Tibial artery (tissue), 4 donors: ENCODE results near the gene PDIA5.

Experiments used
- DNase-seq, 2 donors: peaks; one replicate each; pipeline ENCODE4 v3.0.0-alpha.2; 2019
- H3K27ac ChIP-seq, 2 donors: fragments of 200-600 bp; sonication (generic) in 1 of 2; 1 replicate in 1 of 2; 2 replicates in 1 of 2; pipeline ENCODE4 v1.5.1; 2018 to 2019; ENCODE audit warnings: mild to moderate bottlenecking in 1 of 2
- H3K27me3 ChIP-seq, 2 donors: fragments of 200-600 bp; sonication (generic) in 1 of 2; one replicate each; pipeline versions ENCODE4 v1.5.1 to v1.6.0; 2016 to 2019
- H3K36me3 ChIP-seq, 3 donors: fragments of 200-600 bp; sonication (generic) in 2 of 3; one replicate each; pipeline ENCODE4 v1.5.1; 2016 to 2019; ENCODE audit warnings: mild to moderate bottlenecking in 2 of 3
- H3K4me1 ChIP-seq, 4 donors: fragments of 200-600 bp; sonication (generic) in 2 of 4; 1 replicate in 3 of 4; 2 replicates in 1 of 4; pipeline ENCODE4 v1.5.1; 2016 to 2019
- H3K4me3 ChIP-seq, 2 donors: fragments of 200-600 bp; sonication (generic) in 1 of 2; 1 replicate in 1 of 2; 2 replicates in 1 of 2; pipeline ENCODE4 v1.5.1; 2018 to 2019; ENCODE audit warnings: mild to moderate bottlenecking in 2 of 2
- H3K9me3 ChIP-seq, 3 donors: fragments of 200-600 bp; sonication (generic) in 1 of 3; one replicate each; pipeline ENCODE4 v1.5.1; 2016 to 2019
- CTCF ChIP-seq, 2 experiments: fragments of 200-600 bp in 1 of 2; fragments of 450-650 bp in 1 of 2; IDR thresholded peaks; one replicate each; pipeline ENCODE4 v1.5.1; 2017 to 2019; ENCODE audit warnings: antibody characterized with exemption in 2 of 2, mild to moderate bottlenecking in 1 of 2, moderate library complexity in 1 of 2
- intact Hi-C: fragments of 100-400 bp; cut with DNase I; formaldehyde crosslinking; loops from one replicate; pipeline ENCODE4 v1.15.0; 2023; ENCODE audit warnings: low total_unique reads

PDIA5 gene

GRCh38 chr3:123066896-123067688, at the start of gene PDIA5:
PDIA5 (plus strand) TSS chr3:123067025; CDS start chr3:123067165, 140 bp downstream.
- peak; percentile 92 to 96 for DNase-seq
- Histone ChIP-seq H3K4me3 (peak within 1 kb of the TSS; percentile 80), H3K36me3 (no peaks in the 10 kb centered on the region), H3K27me3 (no peaks in the 10 kb centered on the region), H3K9me3 (no peaks in the 10 kb centered on the region), H3K4me1 (peaks cover 0 to 44% (median 25%) of the 10 kb centered on the region in 4 donors), H3K27ac (peak within 1 kb of the TSS; percentile 71 to 82)
- no peak for TF ChIP-seq CTCF (IDR thresholded peaks at IDR 0.05)
- intact Hi-C loops: no loop called here

- no peaks in the 10 kb centered on the region for H3K4me1 ChIP-seq
- peaks cover 0 to 6% of the 10 kb centered on the region in 2 donors for H3K27me3 ChIP-seq
- H3K36me3 ChIP-seq: no peaks in the 10 kb centered on the region
- intact Hi-C loops: no loop called here
- DNase-seq: no peak
- TF ChIP-seq CTCF (IDR thresholded peaks at IDR 0.05): no peak
- no peak overlapping the region for H3K4me3 ChIP-seq
- H3K9me3 ChIP-seq: no peaks in the 10 kb centered on the region
- no peak overlapping the region for H3K27ac ChIP-seq
Observed at GRCh38 chr3:123018683-123019082, 48.1 kb upstream of the PDIA5 start.

GRCh38 chr3:123019161-123019560, 47.7 kb upstream of the PDIA5 start:
- no peak for DNase-seq
- intact Hi-C loops: no loop called here
- H3K4me1 ChIP-seq: no peaks in the 10 kb centered on the region
- no peak overlapping the region for H3K27ac ChIP-seq
- H3K4me3 ChIP-seq: no peak overlapping the region
- no peak for TF ChIP-seq CTCF (IDR thresholded peaks at IDR 0.05)
- H3K27me3 ChIP-seq: peaks cover 0 to 6% of the 10 kb centered on the region in 2 donors
- H3K36me3 ChIP-seq: no peaks in the 10 kb centered on the region
- H3K9me3 ChIP-seq: no peaks in the 10 kb centered on the region

GRCh38 chr3:123019591-123019990, 47.2 kb upstream of the PDIA5 start:
- TF ChIP-seq CTCF (IDR thresholded peaks at IDR 0.05): no peak
- Histone ChIP-seq H3K27ac (no peak overlapping the region), H3K27me3 (peaks cover 0 to 6% of the 10 kb centered on the region in 2 donors), H3K36me3 (no peaks in the 10 kb centered on the region), H3K4me1 (no peaks in the 10 kb centered on the region), H3K9me3 (no peaks in the 10 kb centered on the region), H3K4me3 (no peak overlapping the region)
- no peak for DNase-seq
- intact Hi-C loops: no loop called here

GRCh38 chr3:123020709-123021108, 46.1 kb upstream of the PDIA5 start:
- H3K27ac ChIP-seq: no peak overlapping the region
- peaks cover 0 to 8% of the 10 kb centered on the region in 2 donors for H3K27me3 ChIP-seq
- no peaks in the 10 kb centered on the region for H3K36me3 ChIP-seq
- peaks cover 0 to under 1% (median 0%) of the 10 kb centered on the region in 4 donors for H3K4me1 ChIP-seq
- DNase-seq: no peak
- intact Hi-C loops: no loop called here
- H3K4me3 ChIP-seq: no peak overlapping the region
- no peaks in the 10 kb centered on the region for H3K9me3 ChIP-seq
- TF ChIP-seq CTCF (IDR thresholded peaks at IDR 0.05): no peak
